B cell (primary cell): ENCODE results near the gene OR51I2. TPM values are rescaled to one million over a fixed set of nuclear protein-coding genes. Genes with fewer than 3 reads are reported as not detected.
A peak's percentile ranks its signal among the peaks of the same experiment; 100 is the strongest.

ENCODE experiments used
- ATAC-seq: fragments of 200-7000 bp; cut with Tn5 transposase; one replicate; pipeline ENCODE4 v1.10.0; 2021; ENCODE audit warnings: low read depth, mild to moderate bottlenecking, moderate number of reproducible peaks, moderate library complexity
- CTCF ChIA-PET: fragments of 350-600 bp; sonication (Branson Sonifier 250); formaldehyde crosslinking; loops from one replicate; lab custom pipeline; 2021; ENCODE audit warnings: antibody characterized with exemption, inconsistent platforms; lab: Charles Lee
- POLR2A ChIA-PET: fragments of 350-600 bp; sonication (Branson Sonifier 250); formaldehyde crosslinking; loops from one replicate; lab custom pipeline; 2021; ENCODE audit warnings: antibody characterized with exemption; lab: Charles Lee
- DNase-seq: peaks from one replicate; pipeline ENCODE4 v3.0.0; 2013
- H2AFZ ChIP-seq: 2 replicates; pipeline ENCODE4 v1.6.1; 2012; ENCODE audit warnings: mild to moderate bottlenecking, low read depth, low read length; ENCODE audit not compliant: insufficient read depth, poor library complexity, severe bottlenecking
- H3K27ac ChIP-seq, 2 donors: 1 replicate in 1 of 2; 2 replicates in 1 of 2; pipeline ENCODE4 v1.5.1; 2012 to 2013; ENCODE audit warnings: low read length in 2 of 2, mild to moderate bottlenecking in 2 of 2, moderate library complexity in 1 of 2
- H3K27me3 ChIP-seq, 4 experiments: fragments of 200-600 bp in 1 of 4; sonication (generic) in 1 of 4; replicated peaks in 1 of 4; 1 replicate in 2 of 4; 2 replicates in 2 of 4; pipeline versions ENCODE4 v1.6.1 to v1.7.0; 2013 to 2016; ENCODE audit warnings: low read length in 3 of 4, mild to moderate bottlenecking in 2 of 4, mixed read lengths in 1 of 4, moderate library complexity in 1 of 4; ENCODE audit not compliant: insufficient read depth in 4 of 4, control insufficient read depth in 3 of 4; ENCODE audit errors: control extremely low read depth in 1 of 4
- H3K36me3 ChIP-seq, 2 experiments: replicated peaks in 1 of 2; 1 replicate in 1 of 2; 2 replicates in 1 of 2; pipeline versions ENCODE4 v1.6.1 to v1.7.1; 2013; ENCODE audit warnings: low read length in 1 of 2; ENCODE audit not compliant: insufficient read depth in 2 of 2, control insufficient read depth in 1 of 2; ENCODE audit errors: control extremely low read depth in 1 of 2, extremely low read depth in 1 of 2
- H3K4me1 ChIP-seq, 2 donors: fragments of 200-600 bp in 1 of 2; sonication (generic) in 1 of 2; 1 replicate in 1 of 2; 2 replicates in 1 of 2; pipeline versions ENCODE4 v1.5.1 to v1.6.1; 2013 to 2017; ENCODE audit warnings: low read length in 2 of 2; ENCODE audit not compliant: control insufficient read depth in 2 of 2, insufficient read depth in 2 of 2
- H3K4me2 ChIP-seq: replicated peaks from 2 replicates; pipeline ENCODE3; 2012; ENCODE audit warnings: mild to moderate bottlenecking, low read depth, low read length; ENCODE audit not compliant: poor library complexity, severe bottlenecking
- H3K4me3 ChIP-seq, 5 experiments: fragments of 200-600 bp in 1 of 5; sonication (generic) in 1 of 5; 1 replicate in 3 of 5; 2 replicates in 2 of 5; pipeline versions ENCODE4 v1.5.1 to v1.7.0; 2011 to 2016; ENCODE audit warnings: low read length in 4 of 5, mild to moderate bottlenecking in 4 of 5, low read depth in 2 of 5, control low read depth in 1 of 5, moderate library complexity in 1 of 5; ENCODE audit not compliant: insufficient read depth in 1 of 5; ENCODE audit errors: control extremely low read depth in 1 of 5, extremely low read depth in 1 of 5
- H3K79me2 ChIP-seq: fragments of 200-600 bp; sonication (generic); one replicate; pipeline ENCODE4 v1.6.0; 2016; ENCODE audit warnings: low read length; ENCODE audit not compliant: control insufficient read depth, insufficient read depth
- H3K9ac ChIP-seq: fragments of 200-600 bp; sonication (generic); 2 replicates; pipeline ENCODE4 v1.6.1; 2017; ENCODE audit warnings: mild to moderate bottlenecking, low read length, moderate library complexity
- H3K9me3 ChIP-seq, 3 donors: one replicate each; pipeline versions ENCODE4 v1.6.1 to v1.7.1; 2013; ENCODE audit warnings: low read length in 2 of 3; ENCODE audit not compliant: control insufficient read depth in 2 of 3, insufficient read depth in 1 of 3; ENCODE audit errors: control extremely low read depth in 1 of 3
- H4K20me1 ChIP-seq: 2 replicates; pipeline ENCODE4 v1.6.0; 2012; ENCODE audit warnings: mild to moderate bottlenecking, low read length; ENCODE audit not compliant: insufficient read depth, control insufficient read depth, poor library complexity, severe bottlenecking
- H3K27ac Mint-ChIP-seq: one replicate; pipeline ENCODE4 v1.8.0; 2021; ENCODE audit warnings: mixed read lengths
- H3K27me3 Mint-ChIP-seq: one replicate; pipeline ENCODE4 v1.8.0; 2021; ENCODE audit warnings: mixed read lengths
- H3K4me1 Mint-ChIP-seq: one replicate; pipeline ENCODE4 v1.8.0; 2021; ENCODE audit warnings: mixed read lengths
- H3K4me3 Mint-ChIP-seq: one replicate; pipeline ENCODE4 v1.8.0; 2021; ENCODE audit warnings: mixed read lengths
- H3K9me3 Mint-ChIP-seq: one replicate; pipeline ENCODE4 v1.8.0; 2022; ENCODE audit warnings: mixed read lengths; ENCODE audit not compliant: insufficient read depth
- CTCF ChIP-seq: fragments of 200-600 bp; IDR thresholded peaks from one replicate; pipeline ENCODE4 v1.8.0; 2022; ENCODE audit warnings: antibody characterized with exemption, mild to moderate bottlenecking
- EZH2 ChIP-seq: IDR thresholded peaks from 2 replicates; pipeline ENCODE4 v1.6.1; 2012; ENCODE audit warnings: borderline replicate concordance, low read depth, mild to moderate bottlenecking, moderate library complexity, low read length; ENCODE audit not compliant: insufficient read depth, poor library complexity, severe bottlenecking
- WGBS: methylation state at CpG from one replicate; pipeline ENCODE4 v1.1.5; 2013; ENCODE audit warnings: missing lambda C conversion rate; ENCODE audit not compliant: insufficient coverage; 5-methylcytosine and 5-hydroxymethylcytosine counted together
- intact Hi-C: fragments of 100-400 bp; cut with micrococcal nuclease; formaldehyde crosslinking; loops from one replicate; pipeline ENCODE4 v1.10.0; 2022
- polyA plus RNA-seq: library from polyadenylated mRNA; depleted of rRNA; stranded (reverse); fragments of >200 nt; gene quantifications from 2 replicates; pipeline ENCODE4 v1.2.3, GENCODE V29; 2012
- total RNA-seq, 2 donors: library from RNA; stranded (reverse); fragments of 120-200 nt in 1 of 2; gene quantifications; 1 replicate in 1 of 2; 2 replicates in 1 of 2; pipeline versions ENCODE4 v1.2.3 to v1.2.4, GENCODE V29; 2013 to 2022

The OR51I2 gene
- total and polyA plus RNA-seq, 2 donors (not counting 1 experiment from before 2014, with no cell fraction given) = not detected

- no peak overlapping the region for H3K27ac Mint-ChIP-seq
- H3K4me3 Mint-ChIP-seq = no peak overlapping the region
- Histone ChIP-seq H3K27ac (no peak overlapping the region), H3K36me3 (no peaks in the 10 kb centered on the region), H3K4me1 (no peaks in the 10 kb centered on the region), H4K20me1 (no peaks in the 10 kb centered on the region), H3K4me2 (no peak overlapping the region), H3K9ac (no peak overlapping the region), H3K27me3 (no peaks in the 10 kb centered on the region), H3K4me3 (no peak overlapping the region), H2AFZ (no peak overlapping the region), H3K9me3 (peaks cover 0 to 1% (median 0%) of the 10 kb centered on the region in 3 donors), H3K79me2 (no peaks in the 10 kb centered on the region)
- CTCF ChIA-PET = no interaction called here
- TF ChIP-seq CTCF (no peak), EZH2 (no peak)
- H3K4me1 Mint-ChIP-seq = no peaks in the 10 kb centered on the region
- ATAC-seq = no peak
- no peaks in the 10 kb centered on the region for H3K9me3 Mint-ChIP-seq
- H3K27me3 Mint-ChIP-seq = peaks cover 12% of the 10 kb centered on the region
- DNase-seq = no peak
- intact Hi-C loops = loop anchor here (10.0 kb wide), 1 partner anchor 241 kb away; no protein-coding TSS in a partner anchor
- POLR2A ChIA-PET = no interaction called here
These were observed 24.8 kb downstream of the OR51I2 start for GRCh38 chr11:5473921-5474320.

GRCh38 chr11:5476186-5476819 lies 27.2 kb downstream of the OR51I2 start:
- ChIA-PET CTCF (interaction anchor here (0.9 to 3.4 kb wide), 13 partner anchors 8 to 849 kb away, joined by 3 to 25 read pairs (median 4); partner anchors contain the start of genes OR51D1 and OR52N2), POLR2A (no interaction called here)
- H3K27me3 ChIP-seq = no peaks in the 10 kb centered on the region
- no peak overlapping the region for H2AFZ ChIP-seq
- H3K9ac ChIP-seq = no peak overlapping the region
- Mint-ChIP-seq H3K9me3 (no peaks in the 10 kb centered on the region), H3K4me3 (no peak overlapping the region), H3K27me3 (peaks cover 4% of the 10 kb centered on the region), H3K27ac (no peak overlapping the region), H3K4me1 (no peaks in the 10 kb centered on the region)
- H4K20me1 ChIP-seq = no peaks in the 10 kb centered on the region
- no peaks in the 10 kb centered on the region for H3K79me2 ChIP-seq
- no peaks in the 10 kb centered on the region for H3K36me3 ChIP-seq
- intact Hi-C loops = loop anchor here (1.0 to 10.0 kb wide), 2 partner anchors 238 to 332 kb away; partner anchors contain the start of gene OR52N2
- H3K27ac ChIP-seq = no peak overlapping the region
- ATAC-seq (no peak), DNase-seq (peak; percentile 50)
- H3K4me2 ChIP-seq = no peak overlapping the region
- H3K9me3 ChIP-seq = peaks cover 0 to 1% (median 0%) of the 10 kb centered on the region in 3 donors
- 100% methylated on average over 1 of the region's 2 CpGs for WGBS
- no peaks in the 10 kb centered on the region for H3K4me1 ChIP-seq
- no peak overlapping the region for H3K4me3 ChIP-seq
- peak; percentile 87 for TF ChIP-seq CTCF
- no peak for TF ChIP-seq EZH2
